ENCODE measurements around the gene USP47. TPM values are rescaled to one million over a fixed set of nuclear protein-coding genes. Genes with fewer than 3 reads are reported as not detected.
A peak's percentile ranks its signal among the peaks of the same experiment; 100 is the strongest.

USP47 gene
- total RNA-seq, 1 experiment from 2014 or later = 24.2 TPM

DNA sequence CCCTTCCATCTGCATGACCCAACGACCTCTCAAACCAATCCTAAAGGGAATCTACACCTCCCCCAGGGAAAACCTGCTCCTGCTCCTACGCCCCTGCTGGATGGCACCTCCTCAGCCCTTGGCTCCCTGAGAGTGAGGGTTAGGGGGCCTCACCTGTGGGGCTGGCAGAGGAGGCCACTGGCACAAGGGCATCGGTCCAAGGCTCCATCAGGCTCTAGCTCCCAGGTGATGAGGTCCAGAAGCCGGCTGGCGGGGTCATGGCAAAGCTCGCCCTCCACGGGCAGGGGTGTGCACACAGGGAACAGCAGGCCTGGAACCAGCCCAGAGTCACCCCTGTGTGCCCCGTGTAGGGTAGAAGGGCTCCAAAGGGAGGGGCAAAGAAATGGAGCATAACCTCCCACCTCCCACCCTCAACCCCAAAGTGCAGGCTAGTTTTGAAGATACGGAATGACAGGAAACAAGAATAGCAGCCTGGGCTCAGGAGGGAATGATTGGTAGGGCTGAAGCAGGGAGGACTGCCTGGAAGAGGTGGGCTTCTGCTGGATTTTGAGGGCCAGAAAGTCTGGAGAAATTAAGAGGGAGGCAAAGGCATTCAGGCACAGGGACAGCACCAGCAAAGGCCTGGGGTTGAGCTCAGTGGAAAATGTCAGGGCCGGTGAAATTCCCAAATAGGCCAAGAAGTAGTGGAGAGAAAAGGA, 124.0 kb downstream of the USP47 start:
- ChIA-PET POLR2A (ENCODE audit: unreplicated experiment) (interaction anchor here (0.7 kb wide), 1 partner anchor 141 kb away, joined by 4 read pairs; no protein-coding TSS in a partner anchor), CTCF (interaction anchor here (0.7 kb wide), 1 partner anchor 28 kb away, joined by 3 read pairs; no protein-coding TSS in a partner anchor)
- no peaks in the 10 kb centered on the region for H3K9me3 ChIP-seq (ENCODE audit: insufficient read depth, low read depth)

GRCh38 chr11:11966354-11966741, 124.6 kb downstream of the USP47 start:
- H3K4me2 ChIP-seq = no peak overlapping the region
- POLR2A ChIA-PET (ENCODE audit: unreplicated experiment) = interaction anchor here (0.7 kb wide), 1 partner anchor 141 kb away, joined by 4 read pairs; no protein-coding TSS in a partner anchor
- H3K36me3 ChIP-seq (ENCODE audit: low read depth) = no peaks in the 10 kb centered on the region
- H4K20me1 ChIP-seq (ENCODE audit: insufficient read depth) = no peaks in the 10 kb centered on the region
- H3K4me1 ChIP-seq (replicated peaks; ENCODE audit: insufficient read depth) = no peaks in the 10 kb centered on the region
- H3K27me3 ChIP-seq (ENCODE audit: insufficient read depth, low read depth) = no peaks in the 10 kb centered on the region
- TF ChIP-seq CTCF (conservative IDR thresholded peaks at IDR 0.05) = no peak
- no peak for TF ChIP-seq EZH2 (IDR thresholded peaks at IDR 0.05; ENCODE audit: low read depth)
- no peak overlapping the region for H3K27ac ChIP-seq
- intact Hi-C loops (cut with micrococcal nuclease; ENCODE audit: unreplicated experiment) = no loop called here
- no peaks in the 10 kb centered on the region for H3K79me2 ChIP-seq (ENCODE audit: low read depth)
- H3F3A ChIP-seq (ENCODE audit: insufficient read depth, low read depth) = no peaks in the 10 kb centered on the region
- no peak for DNase-seq
- no TSS peak for BruUV-seq (replicated peaks)
- no peak overlapping the region for H2AFZ ChIP-seq
- H3K9me2 ChIP-seq (ENCODE audit: insufficient read depth) = no peaks in the 10 kb centered on the region
- no peak overlapping the region for H3K4me3 ChIP-seq
- H3K9me3 ChIP-seq (ENCODE audit: insufficient read depth, low read depth) = no peaks in the 10 kb centered on the region
- CTCF ChIA-PET = interaction anchor here (1.5 kb wide), 1 partner anchor 14 kb away, joined by 5 read pairs; no protein-coding TSS in a partner anchor

More for the DNA sequence above, 124.0 kb downstream of the USP47 start:
- H3K27ac ChIP-seq = no peak overlapping the region
- no peaks in the 10 kb centered on the region for H4K20me1 ChIP-seq (ENCODE audit: insufficient read depth)
- no peak for DNase-seq
- no peaks in the 10 kb centered on the region for H3F3A ChIP-seq (ENCODE audit: insufficient read depth, low read depth)
- H2AFZ ChIP-seq = no peak overlapping the region
- no peaks in the 10 kb centered on the region for H3K4me1 ChIP-seq (replicated peaks; ENCODE audit: insufficient read depth)
- H3K36me3 ChIP-seq (ENCODE audit: low read depth) = no peaks in the 10 kb centered on the region
- H3K27me3 ChIP-seq (ENCODE audit: insufficient read depth, low read depth) = no peaks in the 10 kb centered on the region
- intact Hi-C loops (cut with micrococcal nuclease; ENCODE audit: unreplicated experiment) = no loop called here
- H3K79me2 ChIP-seq (ENCODE audit: low read depth) = no peaks in the 10 kb centered on the region
- TF ChIP-seq CTCF (conservative IDR thresholded peaks at IDR 0.05) = no peak
- TF ChIP-seq EZH2 (IDR thresholded peaks at IDR 0.05; ENCODE audit: low read depth) = no peak
- H3K9me2 ChIP-seq (ENCODE audit: insufficient read depth) = no peaks in the 10 kb centered on the region
- no peak overlapping the region for H3K4me3 ChIP-seq
- no peak overlapping the region for H3K4me2 ChIP-seq
- no TSS peak for BruUV-seq (replicated peaks)

DNA sequence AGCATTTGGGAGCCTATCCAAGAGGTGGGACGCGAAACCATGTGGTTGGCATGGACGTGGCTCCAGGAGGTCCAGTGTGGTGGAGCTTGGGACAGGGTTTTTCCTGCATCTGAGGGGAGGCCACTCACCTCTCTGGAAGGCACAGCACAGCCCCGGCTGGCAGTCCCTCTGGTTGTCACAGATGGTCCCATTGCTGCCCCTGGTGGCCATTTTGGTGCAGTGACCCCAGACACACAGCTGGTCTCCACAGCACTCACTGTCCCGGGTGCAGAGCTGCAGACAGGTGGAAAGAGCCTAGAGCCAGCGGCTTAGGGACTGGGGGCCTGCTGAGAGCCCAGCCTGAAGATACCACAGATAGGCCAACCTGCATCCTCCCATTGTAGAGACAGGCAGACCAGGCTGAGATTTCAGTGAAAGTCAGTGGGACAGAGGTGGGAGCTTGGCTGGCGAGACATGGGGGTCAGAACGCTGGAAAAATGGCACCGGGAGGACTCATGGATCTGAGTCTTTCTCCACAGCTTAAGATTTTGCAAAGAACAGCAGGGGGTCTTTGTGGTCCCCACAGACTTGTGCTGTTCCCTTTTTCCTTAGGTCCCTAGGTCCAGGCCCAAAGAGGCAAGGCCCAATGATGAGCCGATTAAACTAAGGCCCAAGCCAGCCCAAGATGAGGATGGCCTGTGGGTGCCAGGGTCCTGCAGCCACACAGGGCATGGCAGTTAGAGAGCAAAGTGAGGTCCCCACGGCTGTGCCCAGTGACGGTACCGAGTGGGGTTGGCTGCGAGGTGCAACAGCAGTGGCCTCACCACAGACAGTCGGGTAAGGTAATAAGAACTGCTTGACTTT, 125.3 kb downstream of the USP47 start:
- TF ChIP-seq EZH2 (IDR thresholded peaks at IDR 0.05; ENCODE audit: low read depth) (no peak), CTCF (conservative IDR thresholded peaks at IDR 0.05) (peak; percentile 79)
- no peaks in the 10 kb centered on the region for H4K20me1 ChIP-seq (ENCODE audit: insufficient read depth)
- H3F3A ChIP-seq (ENCODE audit: insufficient read depth, low read depth) = no peaks in the 10 kb centered on the region
- H3K9me3 ChIP-seq (ENCODE audit: insufficient read depth, low read depth) = no peaks in the 10 kb centered on the region
- no peaks in the 10 kb centered on the region for H3K27me3 ChIP-seq (ENCODE audit: insufficient read depth, low read depth)
- intact Hi-C loops (cut with micrococcal nuclease; ENCODE audit: unreplicated experiment) = no loop called here
- no peaks in the 10 kb centered on the region for H3K79me2 ChIP-seq (ENCODE audit: low read depth)
- H2AFZ ChIP-seq = no peak overlapping the region
- no peaks in the 10 kb centered on the region for H3K4me1 ChIP-seq (replicated peaks; ENCODE audit: insufficient read depth)
- no peaks in the 10 kb centered on the region for H3K36me3 ChIP-seq (ENCODE audit: low read depth)
- ChIA-PET POLR2A (ENCODE audit: unreplicated experiment) (no interaction called here), CTCF (interaction anchor here (0.6 to 1.5 kb wide), 2 partner anchors 13 to 77 kb away, joined by 3 to 5 read pairs; no protein-coding TSS in a partner anchor)
- no peak overlapping the region for H3K27ac ChIP-seq
- no TSS peak for BruUV-seq (replicated peaks)
- H3K4me3 ChIP-seq = no peak overlapping the region
- DNase-seq = peak in 1 of 2 experiments; percentile 55
- no peaks in the 10 kb centered on the region for H3K9me2 ChIP-seq (ENCODE audit: insufficient read depth)
- H3K4me2 ChIP-seq = no peak overlapping the region

All from PC-9 (cell line).